Hematopoietic multipotent progenitor cell treated with erythropoietin and hydrocortisone succinate and interleukin-3 and kit ligand, for 15 days (in vitro differentiated cells): ENCODE results near the gene RRP9.
"Not testable (repeated sequence)": the region's sequence is repeated elsewhere in the genome, so short reads cannot be mapped to it uniquely, and the experiment has no call there.

Source experiments
- DNase-seq: peaks from one replicate; pipeline ENCODE4 v3.0.0-alpha.2; 2015; ENCODE audit warnings: low spot score

Gene RRP9

DNA sequence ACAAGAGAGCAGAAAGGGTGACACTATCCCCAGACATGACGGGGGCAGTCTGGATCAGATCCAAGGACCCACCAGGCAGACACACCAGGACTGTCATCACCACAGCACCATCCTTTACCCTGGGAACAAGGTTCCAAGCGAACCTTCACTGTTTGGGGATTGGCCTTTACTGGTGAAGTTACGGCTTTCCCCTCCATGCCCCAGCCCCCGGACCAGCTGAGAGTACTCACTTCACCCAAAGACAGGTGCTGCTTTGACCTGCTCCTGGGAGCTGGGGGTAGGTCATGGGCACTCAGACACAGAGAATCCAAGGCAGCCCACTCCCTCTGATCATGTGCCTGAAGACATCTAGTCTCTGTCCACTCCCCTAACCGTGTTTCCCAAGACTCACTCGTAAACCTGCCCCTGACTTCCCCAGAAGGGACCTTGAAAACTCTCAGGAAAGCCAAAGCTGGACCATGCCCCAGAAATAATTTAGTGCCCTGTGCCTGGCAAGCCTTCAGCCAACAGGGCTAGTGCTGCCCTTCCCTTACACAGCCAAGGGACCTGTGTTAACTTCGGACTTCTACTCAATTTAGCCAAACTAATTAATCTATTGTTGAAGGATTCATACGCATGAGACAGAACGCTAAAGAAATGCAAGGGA lies 2.8 kb downstream of the RRP9 start:
- DNase-seq: no peak

DNA sequence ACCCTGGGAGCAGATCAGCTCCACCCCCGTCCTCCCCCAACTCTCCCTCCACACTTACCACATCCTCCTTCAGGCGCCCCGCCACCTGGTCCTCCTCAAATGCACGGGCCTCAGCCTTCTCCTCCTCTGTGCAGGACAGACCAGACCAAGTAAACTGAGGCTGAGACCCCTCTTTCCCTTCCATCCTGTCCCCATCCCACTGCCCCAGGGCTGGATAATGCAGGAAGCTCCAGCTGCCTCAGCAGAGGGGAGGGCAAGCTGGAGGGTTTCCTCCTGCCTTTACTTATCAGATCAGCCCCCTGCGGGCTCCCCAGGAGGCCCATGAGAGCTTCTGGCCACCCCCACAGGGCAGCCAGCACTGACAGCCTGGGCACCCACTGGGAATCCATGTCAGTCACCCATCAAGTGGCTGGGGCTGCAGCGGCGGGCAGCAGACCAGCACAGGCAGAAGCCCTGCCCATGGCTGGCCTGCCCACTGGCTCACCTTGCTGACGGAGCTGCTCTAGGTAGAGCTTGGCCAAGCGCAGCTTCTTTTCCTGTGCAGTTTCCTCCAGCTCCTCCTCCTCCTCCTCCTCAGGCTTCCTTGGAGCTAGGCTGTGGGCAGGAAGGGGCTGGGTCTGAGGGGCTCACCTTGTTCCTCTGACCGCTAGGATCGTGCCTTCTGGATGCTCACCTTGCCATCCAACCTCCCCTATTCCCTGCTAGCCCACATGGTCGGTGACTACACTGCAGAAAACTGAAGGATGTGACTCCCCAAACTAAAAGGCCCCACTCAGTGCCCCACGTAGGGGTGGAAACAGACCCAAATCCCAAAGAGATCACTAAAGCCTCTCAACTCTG lies 3.9 kb downstream of the RRP9 start:
- DNase-seq: no peak

DNA sequence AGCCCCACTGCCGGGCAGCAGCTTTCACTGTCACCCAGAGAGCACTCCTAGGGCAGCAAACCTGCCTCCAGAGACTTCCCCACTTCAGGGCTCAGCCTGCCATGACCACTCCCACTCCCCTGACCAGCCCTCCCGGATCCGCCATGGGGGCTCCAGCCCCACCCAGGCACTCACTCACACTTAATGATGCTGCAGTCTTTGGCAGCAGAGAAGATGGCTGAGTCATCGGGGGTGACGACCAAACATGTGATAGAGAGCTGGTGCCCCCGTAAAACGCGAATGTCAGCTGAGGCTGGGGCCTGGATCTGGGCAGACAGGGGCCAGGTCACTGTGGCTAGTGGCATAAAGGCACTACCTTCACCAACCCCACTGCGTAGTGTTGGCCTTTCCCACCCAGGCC lies 4.7 kb downstream of the RRP9 start:
- DNase-seq: no peak

DNA sequence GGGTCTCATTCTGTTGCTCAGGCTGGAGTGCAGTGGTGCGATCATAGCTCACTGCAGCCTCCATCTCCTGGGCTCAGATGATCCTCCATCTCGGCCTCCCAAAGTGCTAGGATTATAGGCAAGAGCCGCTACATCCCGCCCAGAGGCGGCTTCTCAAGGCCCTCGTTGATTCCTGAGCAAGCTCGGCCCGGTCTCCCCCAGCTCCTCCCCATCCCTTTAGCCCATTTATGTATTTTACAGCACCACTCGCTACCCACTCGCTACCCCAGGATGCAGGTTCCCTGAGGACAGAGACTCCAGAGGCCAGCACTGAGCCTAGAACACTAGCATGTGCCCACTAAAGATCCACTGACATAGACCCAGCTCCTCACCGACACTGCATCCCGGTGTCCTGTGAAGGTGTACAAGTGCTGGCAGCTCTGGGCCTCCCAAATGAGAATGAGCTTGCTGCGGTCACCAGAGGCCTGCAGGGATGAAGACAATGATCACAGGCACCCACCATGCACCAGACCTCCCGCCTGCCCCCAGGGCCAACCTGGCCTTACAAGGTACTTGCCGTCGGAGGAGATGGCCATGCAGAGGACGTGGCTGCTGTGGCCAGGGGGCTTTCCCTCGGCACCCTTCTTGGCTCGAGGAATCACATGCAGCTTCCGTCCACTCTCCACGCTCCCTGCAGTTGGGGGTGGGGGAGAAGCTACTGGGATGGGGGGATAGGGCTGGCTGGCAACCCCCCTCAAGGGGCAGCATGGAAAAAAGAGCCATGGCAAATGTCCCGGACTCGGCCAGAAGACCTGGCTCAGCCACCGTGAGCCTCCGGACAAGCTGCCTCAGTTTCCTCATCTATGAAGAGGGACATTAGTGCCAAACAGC lies 5.6 kb downstream of the RRP9 start:
- no peak for DNase-seq

DNA sequence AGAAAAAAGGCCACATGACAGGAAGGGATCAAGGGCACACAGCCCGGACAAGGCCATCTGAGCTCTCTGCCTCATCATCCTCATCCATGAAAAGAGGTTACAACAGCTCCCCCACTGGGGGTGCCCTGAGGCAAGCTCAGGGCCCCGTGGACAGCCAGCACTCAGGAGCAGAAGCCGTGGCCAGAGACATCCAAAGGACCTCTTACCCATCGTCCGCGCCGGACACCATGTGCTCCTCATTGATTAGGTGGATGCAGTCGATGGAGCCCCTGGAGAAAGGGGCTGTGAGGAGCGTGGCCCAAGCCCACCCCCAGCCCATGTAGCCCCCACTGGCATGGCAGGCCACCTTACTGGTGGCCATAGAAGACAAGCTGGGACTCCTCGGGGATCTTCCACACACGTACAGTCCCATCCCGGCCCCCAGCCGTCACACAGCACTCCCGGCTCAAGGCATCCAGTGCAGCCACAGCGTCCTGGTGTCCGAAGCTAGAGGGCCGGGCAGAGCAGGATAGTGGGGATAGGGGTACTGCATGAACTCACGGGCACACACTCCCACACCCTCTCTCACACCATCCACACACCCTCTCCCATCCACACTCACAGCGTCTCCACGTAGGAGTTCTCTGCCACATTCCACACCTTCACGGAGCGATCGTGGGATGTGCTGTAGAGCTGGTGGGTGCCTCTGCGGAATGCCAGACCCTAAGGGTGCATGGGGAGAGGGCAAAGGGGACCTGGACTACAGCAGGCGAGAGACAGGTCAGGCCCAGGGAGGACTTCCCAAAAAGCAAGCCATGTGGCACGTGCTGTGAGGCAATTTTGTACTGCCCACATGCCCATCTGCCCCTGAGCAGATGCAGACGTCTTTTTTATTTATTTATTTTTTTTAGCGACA lies 6.5 kb downstream of the RRP9 start:
- no peak for DNase-seq

DNA sequence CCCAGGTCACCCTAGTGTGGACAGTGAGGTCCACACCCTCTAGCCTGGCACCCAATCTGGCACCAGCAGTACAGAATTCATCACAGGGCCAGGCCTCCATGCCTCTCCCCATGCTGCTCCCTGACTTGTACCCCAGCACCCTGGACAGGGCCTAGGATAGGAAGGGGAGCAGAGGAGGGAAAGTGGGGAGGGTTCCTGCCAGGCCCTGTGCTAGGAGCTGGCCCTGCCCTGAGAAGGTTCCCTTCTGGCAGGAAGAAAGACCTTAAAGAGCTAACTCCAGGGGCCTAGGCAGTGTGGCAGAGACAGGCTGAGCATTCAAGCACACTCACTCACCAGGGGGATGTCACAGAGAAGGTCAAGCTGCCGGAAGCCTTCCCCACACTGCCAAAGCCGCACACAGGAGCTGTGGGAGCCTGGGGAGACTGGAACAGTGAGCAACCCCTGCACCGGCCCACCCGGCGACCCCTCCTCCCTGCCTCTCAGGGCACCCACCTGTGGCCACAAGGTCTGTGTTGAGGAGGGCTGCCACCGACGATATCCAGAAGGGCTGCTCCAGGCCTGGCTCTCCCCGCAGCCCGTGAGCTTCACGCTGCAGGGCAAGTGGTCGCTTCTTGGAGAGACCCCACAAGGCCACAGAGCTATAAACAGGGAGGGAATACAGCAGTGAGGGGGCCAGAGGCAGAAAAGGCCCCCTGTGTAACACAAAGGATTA lies 7.4 kb downstream of the RRP9 start:
- DNase-seq: no peak

DNA sequence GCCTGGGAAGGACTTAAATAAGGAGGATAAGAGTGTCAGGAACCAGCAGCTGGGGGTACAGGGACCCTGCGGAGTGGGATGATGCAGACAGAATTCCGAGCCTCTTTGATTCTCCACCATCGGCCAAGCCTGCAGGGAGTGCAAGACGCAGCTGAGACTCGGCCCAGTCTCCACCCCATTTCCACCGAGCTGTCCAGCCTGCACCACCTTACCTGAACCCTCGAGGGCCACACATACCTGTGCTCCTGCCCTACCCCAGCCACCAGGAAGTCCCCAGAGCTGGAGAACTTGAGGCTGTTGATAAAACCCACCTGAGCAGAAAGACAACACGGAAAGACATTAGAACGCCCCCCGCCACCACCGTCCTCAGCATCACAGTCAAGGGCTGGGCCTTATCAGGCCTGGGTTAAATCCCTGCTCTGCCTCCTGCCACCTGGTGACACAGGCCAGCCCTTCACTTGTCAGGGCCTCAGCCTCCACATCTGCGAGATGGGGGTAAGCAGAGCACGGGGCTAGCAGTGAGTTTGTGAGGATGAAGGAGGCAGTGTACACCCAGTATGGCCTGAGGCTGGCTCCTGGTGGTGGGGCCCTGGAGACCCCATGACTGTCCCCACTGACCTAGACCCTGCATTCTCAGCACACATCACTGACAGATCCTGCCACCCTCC lies 8.1 kb downstream of the RRP9 start:
- no peak for DNase-seq

DNA sequence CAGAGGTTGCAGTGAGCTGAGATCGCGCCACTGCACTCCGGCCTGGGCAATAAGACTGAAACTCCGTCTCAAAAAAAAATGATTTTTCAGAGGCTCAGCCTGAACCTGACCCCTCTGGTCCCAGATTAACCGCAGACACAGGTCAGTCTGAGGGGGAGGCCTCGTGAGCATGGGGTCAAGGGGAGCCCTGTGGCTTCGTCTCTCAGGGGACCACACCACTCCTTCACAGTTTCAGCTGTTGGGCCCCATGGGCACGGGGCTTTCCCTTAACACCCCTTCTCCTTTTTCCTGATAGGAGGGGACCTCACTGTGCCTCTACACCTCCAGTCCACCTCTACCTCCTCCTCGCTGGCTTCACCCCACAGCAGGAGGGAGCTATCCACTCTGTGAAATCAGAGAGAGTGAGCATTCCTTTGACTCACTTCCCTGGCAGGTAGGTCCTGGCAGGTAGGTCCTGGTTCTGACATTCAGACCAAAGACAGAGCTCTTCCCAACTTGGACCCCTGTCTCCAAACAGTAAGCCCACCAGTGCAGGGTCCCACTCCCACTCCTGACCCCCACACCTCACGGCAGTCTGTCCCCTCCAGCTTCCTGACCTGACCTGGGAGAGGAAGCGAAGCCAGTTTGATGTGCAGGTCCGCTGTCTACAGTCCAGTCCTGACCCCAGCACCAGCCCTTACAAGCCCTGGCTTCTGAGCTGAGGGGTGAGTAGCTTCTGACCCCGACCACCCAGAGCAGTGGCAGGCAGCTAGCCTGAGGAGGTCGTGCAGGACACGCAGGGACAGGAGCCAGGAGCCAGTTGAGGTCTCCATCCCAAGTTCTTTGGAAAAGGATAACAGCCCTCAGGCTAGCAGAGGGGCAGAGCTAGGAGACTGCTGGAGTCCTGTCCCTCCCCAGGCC lies 9.0 kb downstream of the RRP9 start:
- DNase-seq: no peak

DNA sequence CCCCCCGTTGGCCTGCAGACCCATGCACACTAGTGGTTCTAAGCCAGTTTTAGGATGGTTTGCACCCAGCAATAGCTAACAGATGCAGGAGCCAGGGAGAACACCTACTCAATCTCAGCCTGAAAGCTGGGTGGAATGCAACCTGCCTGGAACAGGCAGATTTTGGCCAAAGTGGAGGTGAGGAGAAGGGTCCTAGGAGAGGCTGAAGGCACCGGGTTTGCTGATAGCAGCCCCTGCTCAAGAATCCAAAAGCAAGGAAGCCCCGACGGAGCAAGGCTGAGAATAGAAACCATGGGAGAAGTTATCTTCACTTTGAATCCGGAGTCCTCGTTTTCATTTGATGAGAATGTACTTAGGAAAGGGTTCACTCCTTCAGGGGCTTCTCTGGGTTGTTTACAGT lies 9.9 kb downstream of the RRP9 start:
- DNase-seq: no peak

DNA sequence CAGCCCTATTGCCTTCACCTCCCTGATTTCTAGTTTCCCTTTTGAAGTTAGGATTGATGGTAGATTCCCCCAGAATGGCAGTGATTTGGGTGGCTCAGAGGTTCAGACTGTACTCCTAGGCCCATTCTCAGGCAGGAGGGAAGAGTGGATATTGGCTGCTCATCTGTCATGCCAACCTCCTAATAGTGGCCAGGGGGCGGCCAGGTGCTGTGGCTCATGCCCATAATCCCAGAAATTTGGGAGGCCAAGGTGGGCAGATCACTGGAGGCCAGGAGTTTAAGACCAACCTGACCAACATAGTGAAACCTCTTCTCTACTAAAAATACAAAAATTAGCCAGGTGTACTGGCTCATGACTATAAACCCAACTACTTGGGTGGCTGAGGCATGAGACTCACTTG lies 11.3 kb downstream of the RRP9 start:
- DNase-seq: no peak

DNA sequence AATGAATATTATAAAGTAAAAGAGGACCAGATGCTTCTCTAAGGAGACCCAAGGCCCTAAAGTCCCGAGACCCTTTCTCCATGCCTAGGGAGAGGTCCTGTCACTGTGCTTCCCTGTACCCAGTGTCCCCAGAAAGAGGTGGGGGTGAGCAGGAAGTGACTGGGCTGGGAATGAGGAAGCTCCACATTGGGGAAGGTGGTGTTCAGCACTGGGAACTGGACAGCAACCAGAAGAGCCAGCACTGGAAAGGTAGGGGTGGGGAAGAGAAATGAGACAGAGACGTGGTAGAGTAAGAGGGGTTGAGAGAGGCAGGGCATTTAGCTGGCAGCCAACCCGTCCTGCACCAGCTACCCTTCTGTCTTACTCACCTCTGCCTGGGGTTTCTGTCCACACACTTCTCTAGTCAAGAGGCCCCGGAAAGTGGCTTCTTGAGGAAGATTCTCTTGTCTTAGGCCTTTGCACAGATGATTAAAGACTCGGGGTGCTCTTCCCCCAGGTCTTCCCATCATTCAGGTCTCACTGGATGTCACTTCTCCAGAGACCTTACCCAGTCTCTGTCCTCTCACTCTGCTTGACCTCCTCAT lies 12.2 kb downstream of the RRP9 start:
- no peak for DNase-seq

DNA sequence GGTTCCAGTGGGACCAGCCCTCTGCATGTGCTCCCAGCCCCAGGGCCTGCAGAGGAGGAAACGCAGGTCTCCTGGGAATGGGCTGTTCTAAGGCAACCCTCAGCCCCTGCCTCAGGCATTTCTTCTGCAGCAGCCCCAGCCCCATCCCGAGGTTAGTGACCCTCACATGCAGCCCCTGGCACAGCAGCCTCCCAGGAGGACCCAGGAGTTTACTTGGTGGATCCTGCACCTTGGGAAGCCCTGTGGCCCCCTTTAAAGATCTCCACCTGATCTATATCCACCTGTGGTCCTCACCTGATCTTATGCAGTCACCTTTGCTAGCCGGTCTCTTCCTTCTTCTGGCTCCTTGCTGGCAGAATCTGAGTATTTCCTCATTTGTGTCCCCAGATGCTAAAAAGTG lies 12.7 kb downstream of the RRP9 start:
- DNase-seq: not testable (repeated sequence)

DNA sequence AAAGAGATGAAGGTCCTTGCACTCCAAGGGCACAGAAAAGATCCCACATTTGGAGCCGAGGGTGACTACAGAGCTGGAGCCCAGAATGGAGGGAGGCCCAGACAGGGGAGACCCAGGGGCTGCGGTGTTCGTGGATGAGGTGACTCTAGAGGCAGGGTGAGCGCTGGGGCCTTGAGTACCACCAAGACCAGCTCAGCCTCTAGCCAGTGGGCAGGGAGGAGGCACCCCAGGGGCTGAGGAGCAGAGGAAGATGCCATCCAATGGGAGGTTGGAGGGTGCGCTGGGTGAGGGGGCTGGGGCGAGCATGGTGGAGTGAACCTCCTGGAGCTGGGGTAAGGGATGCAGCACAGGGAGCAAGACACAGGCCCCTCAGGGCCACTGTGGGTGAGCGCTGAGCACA lies 13.3 kb downstream of the RRP9 start:
- DNase-seq: no peak

DNA sequence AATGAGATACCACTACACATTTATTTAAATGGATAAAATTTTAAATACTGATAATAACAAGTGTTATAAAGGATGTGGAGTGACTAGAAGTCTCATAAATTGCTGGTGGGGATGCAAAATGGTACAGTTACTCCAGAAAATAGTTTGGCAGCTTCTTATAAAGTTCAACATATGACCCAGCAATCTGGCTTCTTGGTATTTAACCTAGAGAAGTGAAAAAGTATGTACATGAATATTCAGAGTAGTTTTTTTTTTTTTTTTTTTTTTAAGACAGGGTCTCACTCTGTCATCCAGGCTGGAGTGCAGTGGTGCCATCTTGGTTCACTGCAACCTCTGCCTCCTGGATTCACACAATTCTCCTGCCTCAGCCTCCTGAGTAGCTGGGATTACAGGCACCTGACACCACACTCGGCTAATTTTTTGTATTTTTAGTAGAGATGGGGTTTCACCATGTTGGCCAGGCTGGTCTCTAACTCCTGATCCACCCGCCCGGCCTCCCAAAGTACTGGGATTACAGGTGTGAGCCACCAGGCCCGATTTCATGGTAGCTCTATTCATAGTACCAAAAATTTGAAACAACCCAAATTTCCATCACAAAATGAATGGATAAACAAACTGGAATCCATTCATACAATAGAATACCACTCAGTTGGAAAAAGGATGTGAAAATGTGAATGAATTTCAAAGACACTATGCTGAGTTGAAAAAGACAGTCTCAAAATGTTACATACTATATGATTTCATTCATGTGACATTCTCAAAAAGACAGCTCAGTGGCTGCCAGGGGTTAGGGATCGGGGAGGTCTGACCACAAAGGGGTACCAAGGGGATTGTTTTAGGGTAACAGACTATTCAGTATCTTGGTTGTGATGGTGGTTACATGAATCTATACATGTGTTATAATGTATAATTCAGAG lies 14.4 kb downstream of the RRP9 start:
- no peak for DNase-seq

DNA sequence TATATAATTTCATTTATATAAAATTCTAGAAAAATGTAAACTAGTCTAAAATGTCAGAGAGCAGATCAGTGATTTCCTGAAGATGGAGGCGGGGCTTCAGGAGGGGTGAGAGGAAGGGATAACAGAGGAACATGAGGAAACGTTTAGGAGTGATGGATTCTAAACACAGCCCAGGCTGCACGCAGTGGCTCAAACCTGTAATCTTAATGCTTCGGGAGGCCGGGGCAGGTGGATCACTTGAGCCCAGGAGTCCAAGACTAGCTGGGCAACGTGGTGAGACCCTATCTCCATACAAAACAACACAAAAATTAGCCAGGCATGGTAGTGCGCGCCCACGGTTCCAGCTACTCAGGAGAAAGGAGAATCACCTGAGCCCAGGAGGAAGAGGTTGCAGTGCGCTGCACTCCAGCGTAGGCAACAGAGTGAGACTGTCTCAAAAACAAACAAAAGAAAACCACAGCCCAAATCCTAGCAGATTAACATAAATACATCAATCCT lies 20.6 kb downstream of the RRP9 start:
- no peak for DNase-seq

DNA sequence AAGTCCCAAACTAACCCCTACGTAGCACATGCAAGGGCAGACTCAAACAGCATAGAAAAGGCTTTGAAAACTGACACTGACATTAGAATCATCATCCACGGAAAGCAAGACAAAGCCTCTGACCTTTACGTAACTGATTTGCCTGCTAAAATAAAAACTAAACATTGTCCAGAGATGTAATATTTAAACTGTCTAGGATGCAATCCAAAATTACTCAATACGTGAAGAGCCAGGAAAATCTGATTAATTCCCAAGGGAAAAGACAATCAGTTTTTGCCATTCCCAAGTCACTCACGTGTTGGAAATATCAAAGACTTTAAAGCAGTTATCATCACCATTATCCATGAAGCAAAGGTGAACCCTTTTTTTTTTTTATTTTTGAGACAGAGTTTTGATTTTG lies 25.3 kb downstream of the RRP9 start:
- DNase-seq: no peak

DNA sequence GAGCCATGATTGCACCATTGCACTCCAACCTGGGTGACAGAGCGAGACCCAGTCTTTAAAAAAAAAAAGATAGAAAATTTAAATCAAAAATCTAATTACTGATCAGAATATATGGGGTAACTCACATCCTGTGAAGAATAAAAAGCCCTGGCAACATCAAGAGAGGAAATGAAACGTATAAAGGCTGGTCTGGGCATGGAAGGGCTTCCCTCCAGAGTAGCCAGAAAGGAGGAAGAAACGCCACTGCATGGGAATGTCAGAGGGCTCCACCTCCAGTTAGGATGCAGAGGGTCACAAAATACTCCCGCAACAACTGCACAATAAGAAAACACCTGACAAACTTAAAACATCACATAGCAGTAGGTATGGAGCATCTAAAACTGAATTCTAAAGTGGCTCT lies 33.7 kb downstream of the RRP9 start:
- DNase-seq: no peak
